GM23248 (cell line): ENCODE results near the gene C1orf116. TPM values are rescaled to one million over a fixed set of nuclear protein-coding genes. Genes with fewer than 3 reads are reported as not detected.

Experiments used
- DNase-seq: peaks from one replicate; pipeline ENCODE4 v3.0.0-alpha.2; 2015
- H2AFZ ChIP-seq: fragments of 200-600 bp; sonication (generic); 2 replicates; pipeline ENCODE4 v1.6.1; 2016; ENCODE audit warnings: antibody characterized with exemption
- H3F3A ChIP-seq: fragments of 200-600 bp; sonication (generic); 2 replicates; pipeline ENCODE4 v1.6.1; 2016; ENCODE audit warnings: mild to moderate bottlenecking, antibody characterized with exemption, mixed run types; ENCODE audit not compliant: insufficient read depth
- H3K27ac ChIP-seq: fragments of 200-600 bp; sonication (generic); 2 replicates; pipeline ENCODE4 v1.5.1; 2016; ENCODE audit warnings: mild to moderate bottlenecking
- H3K27me3 ChIP-seq: fragments of 200-600 bp; sonication (generic); replicated peaks from 2 replicates; pipeline ENCODE4 v1.6.1; 2016; ENCODE audit warnings: mild to moderate bottlenecking; ENCODE audit not compliant: insufficient read depth
- H3K36me3 ChIP-seq: fragments of 200-600 bp; sonication (generic); 2 replicates; pipeline ENCODE4 v1.6.1; 2016; ENCODE audit warnings: low read depth, mild to moderate bottlenecking
- H3K4me1 ChIP-seq: fragments of 200-600 bp; sonication (generic); 2 replicates; pipeline ENCODE4 v1.6.1; 2016; ENCODE audit warnings: mild to moderate bottlenecking; ENCODE audit not compliant: insufficient read depth
- H3K4me2 ChIP-seq: fragments of 200-600 bp; sonication (generic); one replicate; pipeline ENCODE4 v1.6.1; 2016; ENCODE audit warnings: mild to moderate bottlenecking; ENCODE audit not compliant: unreplicated experiment
- H3K4me3 ChIP-seq: fragments of 200-600 bp; sonication (generic); 2 replicates; pipeline ENCODE4 v1.5.1; 2016; ENCODE audit warnings: mild to moderate bottlenecking
- H3K79me2 ChIP-seq: fragments of 200-600 bp; sonication (generic); 2 replicates; pipeline ENCODE4 v1.6.1; 2016; ENCODE audit warnings: mild to moderate bottlenecking; ENCODE audit not compliant: insufficient read depth
- H3K9ac ChIP-seq: fragments of 200-600 bp; sonication (generic); 2 replicates; pipeline ENCODE4 v1.6.1; 2016; ENCODE audit warnings: mild to moderate bottlenecking
- H3K9me2 ChIP-seq: fragments of 200-600 bp; sonication (generic); 2 replicates; pipeline ENCODE4 v1.6.1; 2016; ENCODE audit warnings: mixed run types, mild to moderate bottlenecking, moderate library complexity; ENCODE audit not compliant: insufficient read depth
- H3K9me3 ChIP-seq: fragments of 200-600 bp; sonication (generic); one replicate; pipeline ENCODE4 v1.6.1; 2017; ENCODE audit warnings: low read depth
- H4K20me1 ChIP-seq: fragments of 200-600 bp; sonication (generic); 2 replicates; pipeline ENCODE4 v1.6.0; 2016; ENCODE audit not compliant: insufficient read depth
- EZH2 ChIP-seq: fragments of 200-600 bp; sonication (generic); IDR thresholded peaks from 2 replicates; pipeline ENCODE4 v1.6.1; 2018; ENCODE audit warnings: antibody characterized with exemption, mild to moderate bottlenecking; ENCODE audit not compliant: insufficient read depth, poor library complexity, severe bottlenecking
- EZH2phosphoT487 ChIP-seq: fragments of 200-600 bp; sonication (generic); IDR thresholded peaks from 2 replicates; pipeline ENCODE4 v1.6.1; 2018; ENCODE audit warnings: antibody characterized with exemption, moderate library complexity, mild to moderate bottlenecking, low read depth; ENCODE audit not compliant: insufficient read depth
- WGBS, 2 experiments: methylation state at CpG; one replicate each; pipeline ENCODE4 v1.1.6; 2015 to 2017; ENCODE audit warnings: low lambda C conversion rate in 2 of 2, low coverage in 1 of 2; ENCODE audit errors: missing lambda C conversion rate in 2 of 2; 5-methylcytosine and 5-hydroxymethylcytosine counted together
- in situ Hi-C: fragments of 300-500 bp; cut with MboI; formaldehyde crosslinking; loops from 2 replicates; pipeline ENCODE4 v1.15.0; 2020
- polyA plus RNA-seq: library from polyadenylated mRNA; unstranded; fragments of >200 nt; fragmentation: Nextera tagmentation; extraction: Ambion mirVana; gene quantifications from 2 replicates; pipeline ENCODE4 v1.2.1, GENCODE V29; 2016
- total RNA-seq: library from RNA; depleted of rRNA; stranded (reverse); fragments of >200 nt; shearing (Covaris generic); gene quantifications from 2 replicates; pipeline ENCODE4 v1.2.3, GENCODE V29; 2014; rRNA removed

The C1orf116 gene
- total RNA-seq (not detected in 2 replicates), polyA plus RNA-seq (not detected in 2 replicates)

DNA sequence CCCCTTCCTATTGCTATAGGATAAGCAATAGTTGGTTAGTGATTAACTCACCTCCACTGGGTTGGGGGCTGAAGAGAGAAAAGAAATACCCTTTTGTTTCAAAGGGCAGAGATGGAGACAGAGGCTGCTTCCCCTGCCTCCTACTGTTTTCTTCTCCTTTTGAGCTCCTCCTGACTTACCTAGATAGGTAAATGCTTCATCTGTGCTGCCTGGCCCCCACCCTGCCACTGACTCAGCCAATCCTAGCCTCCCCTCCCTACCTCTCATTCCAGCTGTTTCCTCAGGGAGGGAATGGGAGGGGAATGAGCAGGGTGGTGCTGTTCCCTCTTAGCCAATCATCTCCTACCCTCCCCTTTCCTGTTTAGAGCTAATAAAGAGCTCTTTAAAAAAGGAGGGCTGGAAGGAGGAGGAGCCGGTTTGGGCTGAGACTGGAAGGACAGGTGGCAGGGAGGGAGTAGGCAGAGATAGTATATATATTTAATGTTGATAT lies at the start of gene C1orf116:
Gene C1orf116 (minus strand): TSS at position 229 of the 490 bp plus-strand sequence. CDS start 5,158 bp downstream, outside the sequence.
- H3K79me2 ChIP-seq: no peaks in the 10 kb centered on the region
- no peak within 1 kb of the TSS for H2AFZ ChIP-seq
- no peak within 1 kb of the TSS for H3K4me2 ChIP-seq
- no peak within 1 kb of the TSS for H3K4me3 ChIP-seq
- no peak within 1 kb of the TSS for H3K9ac ChIP-seq
- no peaks in the 10 kb centered on the region for H3K36me3 ChIP-seq
- H4K20me1 ChIP-seq: no peaks in the 10 kb centered on the region
- TF ChIP-seq EZH2 (no peak), EZH2phosphoT487 (no peak)
- 6 to 17% methylated on average over 1 of the region's 1 CpG for WGBS, 2 experiments
- H3K9me2 ChIP-seq: no peaks in the 10 kb centered on the region
- H3K4me1 ChIP-seq: peaks cover 22% of the 10 kb centered on the region
- in situ Hi-C loops: no loop called here
- no peak for DNase-seq
- H3K9me3 ChIP-seq: no peaks in the 10 kb centered on the region
- H3K27ac ChIP-seq: no peak within 1 kb of the TSS
- no peaks in the 10 kb centered on the region for H3K27me3 ChIP-seq
- peaks cover 16% of the 10 kb centered on the region for H3F3A ChIP-seq

DNA sequence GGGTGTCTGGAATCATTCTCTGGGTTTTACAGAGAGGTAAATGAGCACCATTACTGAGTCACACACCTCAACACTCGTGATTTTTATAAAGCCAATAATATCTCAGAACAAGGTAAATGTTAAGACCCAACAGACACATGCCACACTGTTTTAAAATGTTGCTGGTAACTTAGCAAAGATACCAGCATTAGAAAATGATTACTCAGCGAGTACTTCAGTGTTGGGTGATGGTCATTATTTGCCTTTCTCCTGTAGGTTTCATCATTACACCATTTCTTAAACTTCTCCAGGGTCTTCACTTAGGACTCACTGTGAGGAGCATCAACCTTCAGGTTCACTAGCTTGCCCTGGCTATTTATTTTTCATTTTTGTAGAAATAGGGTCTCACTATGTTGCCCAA lies 49.2 kb upstream of the C1orf116 start:
- Histone ChIP-seq H3K4me1 (0 out of 2 replicates have a peak, but pooled peaks cover 3% of the 10 kb centered on the region), H3K9me3 (no peaks in the 10 kb centered on the region), H3K27me3 (peaks cover 18% of the 10 kb centered on the region), H3K4me2 (no peak overlapping the region), H3K9ac (no peak overlapping the region), H3F3A (no peaks in the 10 kb centered on the region), H4K20me1 (no peaks in the 10 kb centered on the region), H2AFZ (no peak overlapping the region), H3K79me2 (no peaks in the 10 kb centered on the region), H3K36me3 (no peaks in the 10 kb centered on the region), H3K27ac (no peak overlapping the region), H3K4me3 (no peak overlapping the region), H3K9me2 (no peaks in the 10 kb centered on the region)
- in situ Hi-C loops: no loop called here
- no peak for TF ChIP-seq EZH2
- DNase-seq: no peak
- 58 to 77% methylated on average over 2 of the region's 2 CpGs for WGBS, 2 experiments

DNA sequence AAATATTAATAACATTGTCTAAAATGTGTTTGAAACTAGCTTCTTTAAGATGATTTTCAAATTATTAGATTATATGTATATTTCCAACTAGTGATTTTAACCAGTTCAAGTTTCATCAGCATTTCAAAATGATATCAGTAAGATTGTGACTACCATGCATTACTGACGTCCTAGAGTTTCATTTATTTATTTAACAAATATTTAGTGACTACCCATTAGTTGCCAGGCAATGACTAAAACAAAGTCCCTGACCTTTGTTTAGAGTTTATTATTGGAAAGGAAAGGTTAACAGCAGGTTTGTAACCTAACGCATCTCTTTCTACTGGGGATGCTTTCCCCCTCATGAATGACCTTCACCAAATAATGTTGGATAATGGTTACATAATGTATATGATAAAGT lies 48.5 kb upstream of the C1orf116 start:
- 41 to 42% methylated on average over 2 of the region's 2 CpGs for WGBS, 2 experiments
- H3K4me2 ChIP-seq: no peak overlapping the region
- H3K9me3 ChIP-seq: no peaks in the 10 kb centered on the region
- H3F3A ChIP-seq: no peaks in the 10 kb centered on the region
- H3K27me3 ChIP-seq: peaks cover 12% of the 10 kb centered on the region; the same call in 1 of the 2 replicates
- no peak for DNase-seq
- H3K4me1 ChIP-seq: 0 out of 2 replicates have a peak, but pooled peaks cover 3% of the 10 kb centered on the region
- no peak for TF ChIP-seq EZH2phosphoT487
- TF ChIP-seq EZH2: no peak
- no peaks in the 10 kb centered on the region for H3K36me3 ChIP-seq
- no peak overlapping the region for H3K9ac ChIP-seq
- H2AFZ ChIP-seq: no peak overlapping the region
- H3K79me2 ChIP-seq: no peaks in the 10 kb centered on the region
- H3K9me2 ChIP-seq: no peaks in the 10 kb centered on the region
- no peak overlapping the region for H3K4me3 ChIP-seq
- no peaks in the 10 kb centered on the region for H4K20me1 ChIP-seq
- H3K27ac ChIP-seq: no peak overlapping the region
- in situ Hi-C loops: no loop called here

GRCh38 chr1:207079706-207080241 lies 47.2 kb upstream of the C1orf116 start:
- WGBS, 2 experiments: 74 to 77% methylated on average over 6 of the region's 6 CpGs
- Histone ChIP-seq H3K36me3 (no peaks in the 10 kb centered on the region), H3K79me2 (no peaks in the 10 kb centered on the region), H2AFZ (no peak overlapping the region), H3K9me2 (no peaks in the 10 kb centered on the region), H3K4me1 (0 out of 2 replicates have a peak, but pooled peaks cover 3% of the 10 kb centered on the region), H4K20me1 (no peaks in the 10 kb centered on the region), H3F3A (no peaks in the 10 kb centered on the region), H3K4me2 (no peak overlapping the region), H3K27me3 (peaks cover 12% of the 10 kb centered on the region; the same call in 1 of the 2 replicates), H3K9ac (no peak overlapping the region), H3K4me3 (no peak overlapping the region), H3K9me3 (no peaks in the 10 kb centered on the region), H3K27ac (no peak overlapping the region)
- DNase-seq: no peak
- no peak for TF ChIP-seq EZH2
- TF ChIP-seq EZH2phosphoT487: no peak
- in situ Hi-C loops: no loop called here
